Keratinocyte (primary cell): ENCODE measurements around the gene HIP1R. TPM values are rescaled to one million over a fixed set of nuclear protein-coding genes. Genes with fewer than 3 reads are reported as not detected.
"Not testable (repeated sequence)": the region's sequence is repeated elsewhere in the genome, so short reads cannot be mapped to it uniquely, and the experiment has no call there.

Experiments
- DNase-seq: peaks from one replicate; pipeline ENCODE4 v3.0.0-alpha.2; 2011; ENCODE audit warnings: low read depth, missing footprints, low spot score
- FAIRE-seq: peaks from 2 replicates; lab custom pipeline; 2011; peaks lifted over from hg19 to GRCh38; lab: Jason Lieb, UNC
- H2AFZ ChIP-seq: 2 replicates; pipeline ENCODE4 v1.6.0; 2012; ENCODE audit warnings: low read length, control low read depth, inconsistent platforms; ENCODE audit not compliant: control insufficient read depth
- H3K27ac ChIP-seq: 2 replicates; pipeline ENCODE4 v1.5.1; 2011; ENCODE audit warnings: low read length; ENCODE audit not compliant: control insufficient read depth, insufficient read depth
- H3K27me3 ChIP-seq: 3 replicates; pipeline ENCODE4 v1.6.0; 2011; ENCODE audit warnings: low read length; ENCODE audit not compliant: control insufficient read depth, insufficient read depth; ENCODE audit errors: extremely low read depth
- H3K36me3 ChIP-seq, 2 experiments: 2 replicates in 1 of 2; 3 replicates in 1 of 2; pipeline ENCODE4 v1.5.1; 2011; ENCODE audit warnings: low read length in 2 of 2, mild to moderate bottlenecking in 1 of 2; ENCODE audit not compliant: control insufficient read depth in 2 of 2, insufficient read depth in 2 of 2; ENCODE audit errors: extremely low read depth in 1 of 2
- H3K4me1 ChIP-seq: 3 replicates; pipeline ENCODE4 v1.5.1; 2011; ENCODE audit warnings: low read length; ENCODE audit not compliant: control insufficient read depth, insufficient read depth; ENCODE audit errors: extremely low read depth
- H3K4me2 ChIP-seq: 3 replicates; pipeline ENCODE4 v1.6.0; 2011; ENCODE audit warnings: low read depth, low read length; ENCODE audit not compliant: control insufficient read depth, insufficient read depth; ENCODE audit errors: extremely low read depth
- H3K4me3 ChIP-seq, 3 experiments: fragments of 200-600 bp in 1 of 3; sonication (generic) in 1 of 3; 2 replicates in 2 of 3; 3 replicates in 1 of 3; pipeline ENCODE4 v1.5.1; 2011 to 2016; ENCODE audit warnings: low read length in 3 of 3, mild to moderate bottlenecking in 3 of 3, control low read depth in 2 of 3, inconsistent platforms in 1 of 3, low read depth in 1 of 3, mixed read lengths in 1 of 3, mixed run types in 1 of 3, moderate library complexity in 1 of 3; ENCODE audit not compliant: control insufficient read depth in 2 of 3, insufficient read depth in 2 of 3; ENCODE audit errors: extremely low read depth in 1 of 3
- H3K79me2 ChIP-seq: 2 replicates; pipeline ENCODE4 v1.6.0; 2012; ENCODE audit warnings: low read length; ENCODE audit not compliant: control insufficient read depth, insufficient read depth
- H3K9ac ChIP-seq: 3 replicates; pipeline ENCODE4 v1.6.0; 2011; ENCODE audit warnings: low read length; ENCODE audit not compliant: control insufficient read depth, insufficient read depth; ENCODE audit errors: extremely low read depth
- H3K9me1 ChIP-seq: 3 replicates; pipeline ENCODE4 v1.6.0; 2011; ENCODE audit warnings: low read length; ENCODE audit not compliant: control insufficient read depth, insufficient read depth; ENCODE audit errors: extremely low read depth
- H3K9me3 ChIP-seq: 2 replicates; pipeline ENCODE4 v1.5.1; 2012; ENCODE audit warnings: low read depth, low read length; ENCODE audit not compliant: control insufficient read depth
- H4K20me1 ChIP-seq: 3 replicates; pipeline ENCODE4 v1.6.0; 2011; ENCODE audit warnings: low read length; ENCODE audit not compliant: control insufficient read depth, insufficient read depth; ENCODE audit errors: extremely low read depth
- CTCF ChIP-seq, 3 experiments: IDR thresholded peaks in 1 of 3; conservative IDR thresholded peaks in 1 of 3; optimal IDR thresholded peaks in 1 of 3; 2 replicates in 2 of 3; 3 replicates in 1 of 3; pipeline versions ENCODE3 to v1.5.1; 2011; ENCODE audit warnings: low read length in 3 of 3, mild to moderate bottlenecking in 3 of 3, moderate library complexity in 2 of 3, control low read depth in 1 of 3, inconsistent platforms in 1 of 3; ENCODE audit not compliant: insufficient read depth in 2 of 3; ENCODE audit errors: extremely low read depth in 1 of 3
- EZH2 ChIP-seq: IDR thresholded peaks from one replicate; pipeline ENCODE4 v1.6.1; 2012; ENCODE audit warnings: inconsistent platforms, mild to moderate bottlenecking, low read length, moderate library complexity
- dilution Hi-C: fragments of 300-500 bp; cut with MboI; formaldehyde crosslinking; loops from one replicate; pipeline ENCODE4 v1.7.0; 2020; ENCODE audit warnings: low sequenced_read_pairs; ENCODE audit not compliant: extremely low pct_ligation_motif_present
- polyA plus RNA-seq, 5 experiments: library from polyadenylated mRNA; depleted of rRNA in 3 of 5; stranded (reverse) in 3 of 5; stranded (forward) in 1 of 5; unstranded in 1 of 5; fragments of >200 nt; gene quantifications; 1 replicate in 1 of 5; 2 replicates in 3 of 5; 3 replicates in 1 of 5; pipeline versions ENCODE4 v1.2.1 to v1.2.3, GENCODE V29; 2011 to 2012; ENCODE audit warnings: missing spikeins in 2 of 5, low read depth in 1 of 5, low replicate concordance in 1 of 5

HIP1R gene
- polyA plus RNA-seq, 1 donor (not counting 4 experiments of a cell fraction or from before 2014, with no cell fraction given), result 23.0 TPM

DNA sequence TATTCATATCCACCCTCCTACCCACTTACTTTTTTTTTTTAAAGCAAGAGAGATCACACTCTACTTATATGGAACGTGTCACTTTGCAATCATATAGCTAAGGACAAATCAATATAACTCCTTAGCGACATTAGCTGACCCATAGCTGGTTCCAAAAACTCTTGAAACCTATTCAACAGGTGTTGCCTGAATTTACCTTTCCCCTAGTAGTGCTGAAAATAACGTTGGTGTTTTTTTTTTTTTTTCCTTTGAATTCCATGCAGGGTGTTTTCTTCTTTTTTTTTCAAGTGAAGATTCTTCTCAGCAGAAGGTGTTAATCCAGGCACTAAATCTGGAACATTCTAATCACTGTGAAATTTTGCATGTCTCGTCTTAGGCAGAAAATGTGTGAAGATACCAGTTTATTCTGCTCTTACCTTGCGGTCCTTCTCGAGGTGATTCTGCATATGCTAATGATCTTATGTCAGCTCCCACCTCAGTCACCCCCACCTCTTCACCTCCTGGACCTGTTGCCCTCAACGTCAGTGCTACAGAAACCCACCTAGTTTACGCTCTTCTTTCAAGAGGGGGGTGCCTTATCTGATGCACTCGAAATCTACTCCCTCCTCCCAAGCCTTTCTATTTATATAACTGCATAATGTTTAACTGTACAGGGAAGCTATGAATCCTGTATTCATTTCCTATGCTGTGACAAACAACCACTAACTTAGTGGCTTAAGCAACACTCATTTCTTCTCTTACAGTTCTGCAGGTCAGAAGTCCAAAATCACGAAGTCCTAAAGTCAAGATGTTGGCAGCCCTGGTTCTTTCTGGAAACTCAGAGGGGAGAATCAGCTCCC is 67.8 kb downstream of the HIP1R start:
- Histone ChIP-seq H3K4me1 (peaks cover 14% of the 10 kb centered on the region), H3K4me3 (no peak overlapping the region), H3K9me3 (no peaks in the 10 kb centered on the region), H4K20me1 (no peaks in the 10 kb centered on the region), H3K4me2 (no peak overlapping the region), H3K79me2 (no peaks in the 10 kb centered on the region), H2AFZ (no peak overlapping the region), H3K9me1 (no peaks in the 10 kb centered on the region), H3K36me3 (no peaks in the 10 kb centered on the region), H3K27ac (no peak overlapping the region), H3K9ac (no peak overlapping the region), H3K27me3 (no peaks in the 10 kb centered on the region)
- FAIRE-seq, result no peak
- no peak for DNase-seq
- dilution Hi-C loops, result no loop called here
- TF ChIP-seq CTCF (optimal IDR thresholded peaks at IDR 0.05 in 1 of 3, IDR thresholded peaks at IDR 0.05 in 1 of 3, conservative IDR thresholded peaks at IDR 0.05 in 1 of 3; ENCODE audit: extremely low read depth in 1 of 3, insufficient read depth in 2 of 3, low read length in 3 of 3) (no peak), EZH2 (no peak)

DNA sequence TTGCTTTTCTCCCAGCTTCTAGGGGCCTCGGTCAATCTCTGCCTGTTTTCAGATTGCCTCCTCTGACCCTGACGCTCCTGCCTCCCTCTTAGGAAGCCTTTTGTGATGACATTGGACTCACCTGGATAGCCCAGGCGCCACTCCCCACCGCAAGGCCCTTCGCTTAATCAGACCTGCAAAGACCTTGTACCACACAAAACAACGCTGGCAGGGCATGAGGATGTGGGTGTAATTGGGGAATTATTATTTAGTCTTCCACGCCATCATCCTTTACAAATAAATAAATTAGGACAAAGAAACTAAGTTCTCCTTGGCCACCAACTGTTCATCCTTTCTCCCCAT is 68.4 kb downstream of the HIP1R start:
- Histone ChIP-seq H3K9me1 (no peaks in the 10 kb centered on the region), H3K4me2 (no peak overlapping the region), H3K4me1 (peaks cover 8% of the 10 kb centered on the region), H3K27ac (no peak overlapping the region), H4K20me1 (no peaks in the 10 kb centered on the region), H3K9ac (no peak overlapping the region), H3K27me3 (no peaks in the 10 kb centered on the region), H3K9me3 (no peaks in the 10 kb centered on the region), H3K79me2 (no peaks in the 10 kb centered on the region), H3K4me3 (no peak overlapping the region), H2AFZ (no peak overlapping the region), H3K36me3 (no peaks in the 10 kb centered on the region)
- no peak for TF ChIP-seq EZH2
- TF ChIP-seq CTCF (optimal IDR thresholded peaks at IDR 0.05 in 1 of 3, IDR thresholded peaks at IDR 0.05 in 1 of 3, conservative IDR thresholded peaks at IDR 0.05 in 1 of 3; ENCODE audit: extremely low read depth in 1 of 3, insufficient read depth in 2 of 3, low read length in 3 of 3), result no peak
- DNase-seq (no peak), FAIRE-seq (no peak)
- dilution Hi-C loops, result no loop called here

DNA sequence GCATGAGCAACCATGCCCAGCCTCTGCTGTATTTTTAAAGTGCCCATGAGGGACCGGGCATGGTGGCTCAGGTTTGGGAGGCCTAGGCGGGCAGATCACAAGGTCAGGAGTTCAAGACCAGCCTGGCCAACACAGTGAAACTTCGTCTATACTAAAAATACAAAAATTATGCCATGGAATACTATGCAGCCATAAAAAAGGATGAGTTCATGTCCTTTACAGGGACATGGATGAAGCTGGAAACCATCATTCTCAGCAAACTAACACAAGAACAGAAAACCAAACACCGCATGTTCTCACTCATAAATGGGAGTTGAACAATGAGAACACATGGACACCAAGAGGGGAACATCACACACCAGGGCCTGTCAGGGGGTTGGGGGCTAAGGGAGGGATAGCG is 70.0 kb downstream of the HIP1R start:
- FAIRE-seq, H3K9me3 ChIP-seq, H3K4me3 ChIP-seq, H3K4me1 ChIP-seq, H3K9ac ChIP-seq, H3K79me2 ChIP-seq, H4K20me1 ChIP-seq, dilution Hi-C loops, H3K27me3 ChIP-seq, H3K4me2 ChIP-seq, H3K36me3 ChIP-seq, H3K27ac ChIP-seq, DNase-seq, H2AFZ ChIP-seq, H3K9me1 ChIP-seq: not testable (repeated sequence)
